Stimulated activated CD4-positive, alpha-beta T cell treated with anti-CD3 and anti-CD28 coated beads, Interleukin-2, amount 100 ng/mL, for 48 hours (primary cell): ENCODE measurements around the gene CSAD.
"Not testable (repeated sequence)": the region's sequence is repeated elsewhere in the genome, so short reads cannot be mapped to it uniquely, and the experiment has no call there.

Experiments used
- DNase-seq, 2 donors: peaks; one replicate each; pipeline ENCODE4 v3.0.0-alpha.2; 2020

CSAD gene

DNA sequence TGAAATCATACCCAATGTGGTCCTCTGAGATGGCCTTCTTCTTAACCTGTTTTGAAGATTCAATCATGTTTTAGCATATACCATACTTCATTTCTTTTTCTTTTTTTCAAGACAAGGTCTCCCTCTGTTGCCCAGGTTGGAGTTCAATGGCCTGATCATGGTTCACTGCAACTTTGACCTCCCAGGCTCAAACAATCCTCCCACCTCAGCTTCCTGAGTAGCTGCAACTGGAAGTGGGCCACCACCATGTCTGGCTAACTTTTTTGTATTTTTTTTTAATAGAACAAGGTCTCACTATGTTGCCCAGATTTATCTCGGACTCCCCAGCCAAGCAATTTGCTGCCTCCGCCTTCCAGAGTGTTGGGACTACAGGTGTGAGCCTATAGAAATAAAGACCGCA lies 47.0 kb downstream of the CSAD start:
- DNase-seq: no peak

DNA sequence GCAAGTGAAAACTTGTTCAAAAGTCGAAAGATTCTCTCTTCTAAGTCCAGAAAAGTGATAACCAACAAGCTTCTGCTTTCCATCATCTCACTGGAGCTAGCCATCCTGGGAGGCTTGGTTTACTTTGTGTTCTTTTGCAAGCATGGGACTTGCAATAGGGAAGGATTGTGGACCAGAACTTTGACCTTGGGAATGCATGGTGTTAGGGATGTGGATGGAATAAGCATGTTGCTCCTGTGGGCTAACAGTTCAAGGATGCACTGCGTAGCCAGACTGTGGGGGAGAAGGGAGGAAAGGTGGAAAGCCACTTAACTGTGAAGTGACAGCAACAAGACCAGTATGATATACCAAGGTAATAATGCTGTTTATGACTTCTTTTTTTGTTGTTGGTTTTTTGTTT lies 48.9 kb downstream of the CSAD start:
- no peak for DNase-seq

DNA sequence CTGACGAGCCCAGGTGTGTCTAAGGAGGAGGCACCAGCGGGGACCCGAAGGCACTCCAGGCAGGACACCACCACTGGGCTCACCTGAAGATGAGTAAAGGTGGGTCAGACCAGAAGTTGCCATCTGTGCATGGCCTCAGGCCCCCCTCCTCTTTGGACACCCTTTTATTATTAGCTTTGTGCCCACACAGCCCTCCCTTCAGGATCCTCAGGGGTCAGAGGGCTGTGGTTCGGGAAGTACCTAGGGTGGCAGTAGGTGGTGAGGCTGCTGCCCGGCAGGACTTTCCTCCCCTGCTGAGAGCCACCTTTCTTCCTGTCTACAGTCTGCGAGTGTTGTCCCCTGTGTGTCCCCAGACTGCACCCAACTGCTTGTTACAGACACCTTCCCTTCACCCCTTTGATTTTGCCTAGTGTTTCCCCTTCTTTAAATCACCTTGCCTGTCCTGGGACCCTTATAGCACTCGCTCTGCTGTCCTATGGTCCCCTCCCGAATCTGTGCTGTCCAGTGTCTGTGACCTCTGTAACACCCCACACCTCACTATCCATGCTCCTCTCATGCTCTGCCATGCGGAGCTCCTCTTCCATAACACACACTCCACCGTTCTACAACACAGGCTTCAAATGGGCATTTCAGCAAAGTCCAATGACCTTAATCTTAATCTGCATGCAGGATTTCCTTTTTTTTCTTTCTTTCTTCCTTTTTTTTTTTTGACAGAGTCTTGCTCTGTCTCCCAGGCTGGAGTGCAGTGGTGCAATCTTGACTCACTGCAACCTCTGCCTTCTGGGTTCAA lies 51.8 kb downstream of the CSAD start:
- DNase-seq: no peak

DNA sequence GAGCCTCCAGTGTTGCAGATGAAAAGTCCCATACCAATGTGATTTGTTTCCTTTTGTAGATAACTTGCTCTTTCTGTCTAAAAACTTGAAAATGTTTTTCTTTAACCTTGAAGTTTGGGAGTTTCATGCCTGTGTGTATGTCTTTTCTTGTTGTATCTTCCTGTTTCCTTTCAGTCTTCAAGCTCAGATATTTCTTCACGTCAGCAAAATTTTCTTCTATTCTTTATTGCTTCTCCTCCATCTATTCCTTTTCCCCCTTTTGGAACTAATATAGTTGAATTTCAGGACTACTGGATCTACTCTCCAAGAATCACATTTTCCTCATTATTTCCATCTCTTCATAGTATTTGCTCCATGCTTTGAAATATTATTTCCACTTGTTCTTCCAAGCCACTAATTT lies 53.6 kb downstream of the CSAD start:
- DNase-seq: no peak

DNA sequence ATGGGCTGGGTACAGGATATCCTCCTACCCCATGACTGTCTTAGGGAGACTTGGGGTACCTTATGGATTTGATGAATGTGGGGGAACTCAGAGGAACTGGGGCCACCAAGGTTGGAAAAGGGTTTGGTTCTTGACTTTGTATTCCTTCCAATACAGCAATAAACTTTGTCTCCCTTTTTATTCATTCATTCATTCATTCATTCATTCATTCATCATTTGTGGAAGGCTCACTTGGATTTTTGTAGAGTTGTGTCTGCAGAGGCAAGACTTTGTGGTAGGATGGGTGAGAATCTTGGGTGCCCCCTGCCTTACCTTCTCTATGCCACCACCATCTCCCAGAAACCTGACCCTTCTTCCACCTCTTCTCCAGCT lies 56.4 kb downstream of the CSAD start:
- DNase-seq: no peak

DNA sequence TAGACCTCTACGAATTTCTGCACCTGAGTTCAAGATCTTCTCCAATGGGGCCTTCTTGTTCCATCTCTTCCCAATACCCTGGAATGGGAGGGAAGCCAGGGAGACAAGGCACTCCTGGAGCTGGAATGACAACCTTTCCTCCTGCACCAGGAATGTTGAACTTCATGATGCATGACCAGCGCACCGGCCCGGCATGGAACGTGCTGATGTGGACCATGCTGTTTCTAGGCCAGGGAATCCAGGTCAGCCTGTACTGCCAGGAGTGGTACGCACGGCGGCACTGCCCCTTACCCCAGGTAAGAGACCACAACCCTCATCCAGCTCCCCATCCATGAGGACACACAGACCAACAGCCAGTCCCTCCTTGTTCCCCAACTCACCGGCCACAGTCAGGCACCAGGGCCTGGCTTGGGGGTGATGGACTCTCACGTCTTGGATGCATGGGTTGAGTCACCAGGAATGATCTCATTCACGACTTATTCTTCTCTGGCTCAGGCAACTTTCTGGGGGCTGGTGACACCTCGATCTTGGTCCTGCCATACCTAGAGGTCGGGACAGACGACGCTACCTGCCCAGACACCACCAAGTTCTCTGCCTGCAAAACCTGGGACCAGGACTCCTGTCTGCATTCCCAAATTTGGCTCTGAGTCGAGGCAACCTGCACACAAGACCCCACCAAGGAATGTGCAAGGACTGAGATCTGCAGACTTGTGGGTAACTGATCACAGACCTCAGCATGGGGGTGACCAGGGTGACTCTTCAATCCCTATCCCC lies 57.0 kb downstream of the CSAD start:
- DNase-seq: no peak

DNA sequence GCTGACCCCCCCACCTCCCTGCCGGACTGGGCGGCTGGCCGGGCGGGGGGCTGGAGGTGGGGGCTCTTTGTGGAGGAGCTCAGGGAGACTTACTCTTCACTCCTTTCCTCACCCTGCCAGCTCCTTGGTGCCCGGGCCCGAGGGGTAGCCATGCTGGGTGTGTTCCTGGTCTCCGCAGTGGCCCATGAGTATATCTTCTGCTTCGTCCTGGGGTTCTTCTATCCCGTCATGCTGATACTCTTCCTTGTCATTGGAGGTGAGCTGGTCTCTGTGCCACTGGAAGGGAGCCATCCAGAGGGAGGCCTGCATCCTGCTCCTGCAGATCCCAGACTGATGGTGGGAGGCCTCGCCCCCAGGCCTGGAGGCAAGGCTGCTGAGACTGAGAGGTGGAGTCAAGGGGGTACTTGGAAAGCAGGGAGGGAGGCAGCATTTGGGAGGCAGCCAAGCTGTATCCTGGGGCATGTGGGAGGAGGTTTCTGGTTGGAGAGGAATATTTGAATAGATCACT lies 57.7 kb downstream of the CSAD start:
- DNase-seq: no peak

DNA sequence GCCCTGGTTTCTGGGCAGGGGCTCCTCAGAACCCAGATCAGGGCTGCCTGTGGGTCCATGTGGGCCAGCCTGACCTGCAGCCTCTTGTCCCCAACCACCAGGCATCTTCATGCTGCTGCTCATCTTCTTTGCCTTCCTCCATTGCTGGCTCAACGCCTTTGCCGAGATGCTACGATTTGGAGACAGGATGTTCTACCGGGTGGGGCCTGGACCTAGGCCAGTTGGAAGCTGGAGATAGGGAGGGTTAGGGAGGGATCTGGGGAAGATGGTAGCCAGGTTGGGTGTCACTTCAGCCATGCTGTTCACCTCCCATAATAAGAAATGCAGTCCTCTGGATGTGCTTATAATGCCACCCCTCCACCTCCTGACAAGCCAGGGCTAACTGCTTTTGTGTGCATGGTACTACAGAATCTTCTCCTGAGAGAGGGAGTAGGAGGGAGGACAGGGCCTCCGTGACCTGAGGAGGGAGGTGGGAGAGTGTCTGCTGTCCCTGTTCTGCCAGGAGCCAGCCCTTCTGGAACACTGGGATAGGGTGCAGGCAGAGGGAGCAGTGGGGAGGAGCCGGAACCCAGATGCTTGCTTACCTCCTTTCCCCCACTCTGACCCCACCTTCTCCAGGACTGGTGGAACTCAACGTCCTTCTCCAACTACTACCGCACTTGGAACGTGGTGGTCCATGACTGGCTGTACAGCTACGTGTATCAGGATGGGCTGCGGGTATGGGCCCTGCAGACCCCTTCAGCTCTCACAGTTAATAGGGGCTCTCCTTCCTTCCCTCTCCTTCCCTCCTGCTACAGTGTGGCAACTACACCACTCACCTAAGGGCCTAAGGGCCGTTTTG lies 59.8 kb downstream of the CSAD start:
- DNase-seq: no peak

DNA sequence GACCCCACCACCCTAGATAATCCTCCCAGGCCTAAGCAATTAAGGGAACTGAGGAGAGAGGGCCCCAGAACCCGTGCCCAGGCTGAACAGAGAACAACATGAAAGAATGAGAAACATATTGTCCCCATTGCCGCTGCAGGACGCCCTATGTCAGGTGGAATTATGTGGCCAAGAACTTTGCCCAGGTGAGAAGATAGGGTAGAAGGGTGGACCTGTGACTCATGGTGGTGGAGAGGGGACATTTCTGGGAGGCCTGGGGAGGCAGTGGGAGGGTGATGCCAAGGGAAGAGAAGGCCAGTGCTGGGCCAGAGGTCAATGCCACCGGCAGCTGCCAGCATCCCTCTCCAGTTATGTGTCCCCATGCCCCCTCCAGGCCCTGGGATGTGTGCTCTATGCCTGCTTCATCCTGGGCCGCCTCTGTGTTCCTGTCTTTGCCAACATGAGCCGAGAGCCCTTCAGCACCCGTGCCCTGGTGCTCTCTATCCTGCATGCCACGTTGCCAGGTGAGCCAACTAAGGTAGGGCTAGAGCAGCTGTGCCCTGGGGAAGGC lies 61.9 kb downstream of the CSAD start:
- no peak for DNase-seq

DNA sequence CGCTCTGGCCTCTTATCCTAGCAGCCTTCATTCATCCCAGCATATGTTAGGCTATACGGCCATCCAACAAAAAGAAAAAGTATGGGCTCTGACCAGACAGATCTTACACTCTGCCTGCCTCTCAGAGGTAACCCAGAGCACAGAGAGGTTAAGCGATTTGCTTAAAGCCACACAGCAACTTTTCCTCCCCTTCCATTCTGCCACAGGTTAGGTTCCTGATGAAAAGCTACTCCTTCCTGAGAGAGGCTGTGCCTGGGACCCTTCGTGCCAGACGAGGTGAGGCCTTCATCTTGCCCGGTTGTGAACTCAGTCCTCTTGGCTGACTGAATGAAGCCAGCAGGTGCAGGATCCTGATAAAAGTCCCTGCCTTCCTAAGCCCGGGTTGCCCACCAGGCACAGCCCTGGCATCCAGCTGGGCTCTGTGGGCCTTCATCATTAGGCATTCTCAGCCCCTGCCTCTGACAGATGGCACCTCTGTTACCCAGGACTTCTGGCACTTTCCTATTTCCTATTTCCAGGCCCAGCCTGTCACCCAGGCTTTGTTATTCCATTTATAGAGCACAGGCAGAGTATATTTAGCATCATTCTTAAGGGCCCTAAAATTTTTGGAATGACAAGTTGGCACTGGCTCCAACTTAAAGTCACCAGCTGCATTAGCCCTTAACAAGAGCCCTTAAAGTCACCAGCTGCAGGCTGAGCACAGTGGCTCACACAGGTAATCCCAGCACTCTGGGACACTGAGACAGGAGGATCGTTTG lies 64.7 kb downstream of the CSAD start:
- DNase-seq: no peak

DNA sequence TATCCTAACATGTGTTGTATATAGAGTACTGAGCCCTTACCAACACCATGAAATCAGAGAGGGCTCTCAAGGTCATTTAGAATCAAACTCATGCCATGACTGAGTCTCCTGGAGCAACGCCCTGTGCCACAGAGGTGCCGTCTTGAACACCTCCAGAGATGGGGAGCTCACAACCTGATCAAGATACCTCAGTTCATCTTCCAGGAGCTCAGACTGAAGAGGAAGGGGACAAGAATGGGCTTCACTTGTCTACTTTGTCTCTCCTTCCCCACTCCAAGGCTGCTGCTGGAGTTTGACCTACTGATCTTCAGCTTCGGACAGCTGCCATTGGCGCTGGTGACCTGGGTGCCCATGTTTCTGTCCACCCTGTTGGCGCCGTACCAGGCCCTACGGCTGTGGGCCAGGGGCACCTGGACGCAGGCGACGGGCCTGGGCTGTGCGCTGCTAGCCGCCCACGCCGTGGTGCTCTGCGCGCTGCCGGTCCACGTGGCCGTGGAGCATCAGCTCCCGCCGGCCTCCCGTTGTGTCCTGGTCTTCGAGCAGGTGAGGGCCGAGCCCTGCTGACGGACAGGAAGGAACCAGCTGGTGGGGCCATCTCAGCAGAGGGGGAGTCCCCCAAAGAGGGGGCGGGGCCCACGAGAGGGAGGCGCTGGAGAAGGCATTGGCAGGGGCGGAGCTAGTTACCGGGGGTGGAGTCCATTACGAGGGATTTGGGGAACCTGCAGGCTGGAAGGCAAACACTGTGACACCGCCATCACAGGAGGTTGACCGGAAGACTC lies 65.4 kb downstream of the CSAD start:
- no peak for DNase-seq

DNA sequence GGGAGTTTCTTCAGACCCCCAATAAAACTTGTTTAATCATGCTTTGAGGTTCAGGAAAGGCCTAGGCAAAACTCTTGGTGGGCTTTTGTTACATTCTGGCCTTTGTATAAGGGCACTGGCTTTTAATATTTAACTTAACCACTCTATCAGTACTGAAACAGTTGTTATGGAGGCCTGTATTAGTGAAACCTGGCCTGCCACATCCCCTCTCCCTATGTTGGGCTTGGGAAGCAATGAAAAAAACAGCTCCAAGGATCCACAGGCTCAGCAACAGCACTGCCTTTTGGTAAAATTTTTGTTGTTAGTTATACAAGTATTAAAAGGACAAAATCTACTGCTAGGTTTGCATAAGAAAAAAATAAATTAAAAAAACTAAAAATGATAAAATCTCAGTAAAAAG lies 66.8 kb downstream of the CSAD start:
- DNase-seq: no peak

DNA sequence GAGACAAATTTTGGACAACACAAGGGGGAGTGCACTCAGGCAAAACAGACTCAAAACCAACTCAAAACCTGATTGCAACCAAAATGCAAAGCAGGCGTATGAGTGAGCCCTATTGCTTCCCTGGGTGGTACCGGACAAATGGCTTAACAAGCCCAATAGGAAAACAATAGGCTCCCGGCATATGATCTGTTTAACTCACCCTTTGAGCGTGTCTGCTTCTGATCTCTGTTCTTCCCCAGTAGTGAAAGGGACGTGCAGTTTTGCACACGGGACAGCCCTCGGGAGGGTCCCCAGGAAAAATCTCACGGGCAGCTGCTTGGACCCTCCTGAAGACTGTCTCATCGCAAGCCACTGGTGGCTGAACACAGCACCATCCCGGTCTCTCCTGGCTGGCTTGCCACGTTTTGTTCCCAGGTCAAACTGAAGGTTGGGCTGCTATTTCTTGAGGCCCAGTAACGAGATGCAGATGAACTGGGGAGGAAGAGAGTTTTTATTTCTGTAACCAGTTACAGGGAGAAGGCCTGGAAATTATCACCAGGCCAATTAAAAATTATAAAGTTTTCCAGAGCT lies 67.5 kb downstream of the CSAD start:
- no peak for DNase-seq

DNA sequence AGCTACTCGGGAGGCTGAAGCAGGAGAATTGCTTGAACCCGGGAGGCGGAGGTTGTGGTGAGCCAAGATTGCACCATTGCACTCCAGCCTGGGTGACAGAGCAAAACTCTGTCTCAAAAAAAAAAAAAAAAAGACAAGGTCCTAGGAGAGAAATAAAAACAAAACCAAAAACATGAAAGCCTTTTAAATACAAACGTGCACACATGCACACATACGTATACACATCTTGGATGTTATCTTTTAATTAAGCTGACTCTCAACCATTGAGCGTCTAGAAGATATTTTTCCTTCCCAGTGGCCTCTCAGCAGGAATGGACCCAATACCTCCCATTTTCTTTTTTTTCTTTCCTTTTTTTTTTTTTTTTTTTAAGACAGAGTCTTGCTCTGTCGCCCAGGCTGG lies 68.3 kb downstream of the CSAD start:
- not testable (repeated sequence) for DNase-seq
